ENCODE results near the gene DNAH5.

DNA sequence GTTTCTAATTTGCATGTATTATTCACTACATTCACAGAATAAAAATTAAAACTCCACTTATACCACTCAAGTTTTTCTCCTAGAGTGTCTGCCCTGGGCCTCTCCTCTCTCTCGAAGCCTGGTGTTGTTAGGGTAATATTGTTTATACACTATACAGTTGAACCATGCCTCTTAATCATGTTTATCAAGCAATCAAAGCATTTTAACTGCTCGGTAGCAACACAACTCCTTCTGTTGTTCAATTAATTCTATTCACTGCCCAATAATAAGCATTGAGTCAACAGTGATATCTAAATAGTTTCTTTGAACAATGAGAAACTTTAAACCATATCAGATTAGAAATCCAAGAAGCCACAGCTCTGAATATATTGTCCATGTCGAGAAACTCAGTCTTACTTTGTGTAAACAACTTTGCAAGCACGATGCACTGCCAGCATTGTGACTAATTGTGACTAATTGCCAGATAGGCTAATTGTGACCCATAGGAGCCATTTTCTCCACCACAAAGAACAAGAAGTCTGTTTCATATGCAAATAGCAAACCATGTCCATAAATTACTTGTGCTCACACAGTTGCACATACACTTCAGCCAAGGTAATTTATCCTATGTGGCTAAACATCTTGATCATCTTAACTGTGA is at the start of gene DNAH5:
- TF ChIP-seq POLR2AphosphoS5 (IDR thresholded peaks at IDR 0.05) = no peak
- TF ChIP-seq, protein P1, sequence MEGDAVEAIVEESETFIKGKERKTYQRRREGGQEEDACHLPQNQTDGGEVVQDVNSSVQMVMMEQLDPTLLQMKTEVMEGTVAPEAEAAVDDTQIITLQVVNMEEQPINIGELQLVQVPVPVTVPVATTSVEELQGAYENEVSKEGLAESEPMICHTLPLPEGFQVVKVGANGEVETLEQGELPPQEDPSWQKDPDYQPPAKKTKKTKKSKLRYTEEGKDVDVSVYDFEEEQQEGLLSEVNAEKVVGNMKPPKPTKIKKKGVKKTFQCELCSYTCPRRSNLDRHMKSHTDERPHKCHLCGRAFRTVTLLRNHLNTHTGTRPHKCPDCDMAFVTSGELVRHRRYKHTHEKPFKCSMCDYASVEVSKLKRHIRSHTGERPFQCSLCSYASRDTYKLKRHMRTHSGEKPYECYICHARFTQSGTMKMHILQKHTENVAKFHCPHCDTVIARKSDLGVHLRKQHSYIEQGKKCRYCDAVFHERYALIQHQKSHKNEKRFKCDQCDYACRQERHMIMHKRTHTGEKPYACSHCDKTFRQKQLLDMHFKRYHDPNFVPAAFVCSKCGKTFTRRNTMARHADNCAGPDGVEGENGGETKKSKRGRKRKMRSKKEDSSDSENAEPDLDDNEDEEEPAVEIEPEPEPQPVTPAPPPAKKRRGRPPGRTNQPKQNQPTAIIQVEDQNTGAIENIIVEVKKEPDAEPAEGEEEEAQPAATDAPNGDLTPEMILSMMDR (IDR thresholded peaks at IDR 0.05) = no peak

Data from esophagus muscularis mucosa (tissue), 3 donors.